H1 (cell line): ENCODE data around the gene CD300LB. TPM values are rescaled to one million over a fixed set of nuclear protein-coding genes. Genes with fewer than 3 reads are reported as not detected.

Experiments
- CTCF ChIA-PET: fragments of 300-600 bp; sonication (Branson Sonifier 250); formaldehyde crosslinking; loops from one replicate; lab custom pipeline; 2021; ENCODE audit not compliant: partially characterized antibody; lab: Charles Lee
- POLR2A ChIA-PET: fragments of 300-600 bp; sonication (Branson Sonifier 250); formaldehyde crosslinking; loops from one replicate; lab custom pipeline; 2021; ENCODE audit warnings: inconsistent platforms; ENCODE audit not compliant: partially characterized antibody; lab: Charles Lee
- DNase-seq, 2 experiments: peaks; one replicate each; pipeline versions ENCODE4 v3.0.0 to v3.0.0-alpha.2; 2010 to 2022; ENCODE audit warnings: low spot score in 2 of 2, low read depth in 1 of 2, mixed read lengths in 1 of 2
- FAIRE-seq: peaks from 2 replicates; lab custom pipeline; 2011; peaks lifted over from hg19 to GRCh38; lab: Jason Lieb, UNC
- H2AFZ ChIP-seq: 2 replicates; pipeline ENCODE4 v1.8.1; 2012; ENCODE audit warnings: low read length, inconsistent platforms
- H2AK5ac ChIP-seq: 2 replicates; pipeline ENCODE4 v1.6.1; 2013; ENCODE audit warnings: low read depth, low read length
- H2BK120ac ChIP-seq: replicated peaks from 2 replicates; pipeline ENCODE3; 2013; ENCODE audit warnings: low read depth, low read length, inconsistent platforms
- H2BK12ac ChIP-seq: 2 replicates; pipeline ENCODE4 v1.6.1; 2013; ENCODE audit warnings: low read depth, low read length
- H2BK15ac ChIP-seq: 2 replicates; pipeline ENCODE4 v1.6.1; 2013; ENCODE audit warnings: low read length
- H2BK20ac ChIP-seq: 2 replicates; pipeline ENCODE4 v1.6.1; 2013; ENCODE audit warnings: low read length
- H2BK5ac ChIP-seq: 2 replicates; pipeline ENCODE4 v1.6.1; 2013; ENCODE audit warnings: low read depth, low read length
- H3K14ac ChIP-seq: 2 replicates; pipeline ENCODE4 v1.6.1; 2013; ENCODE audit warnings: inconsistent platforms; ENCODE audit not compliant: insufficient read length
- H3K18ac ChIP-seq: 2 replicates; pipeline ENCODE4 v1.6.1; 2013; ENCODE audit warnings: low read length; ENCODE audit errors: extremely low read depth
- H3K23ac ChIP-seq: 2 replicates; pipeline ENCODE4 v1.6.1; 2013; ENCODE audit warnings: inconsistent platforms; ENCODE audit not compliant: insufficient read length
- H3K23me2 ChIP-seq: 2 replicates; pipeline ENCODE4 v1.6.1; 2013; ENCODE audit warnings: low read depth, low read length
- H3K27ac ChIP-seq: 2 replicates; pipeline ENCODE4 v1.6.1; 2011; ENCODE audit warnings: low read depth, low read length, inconsistent platforms
- H3K27me3 ChIP-seq, 4 experiments: replicated peaks in 1 of 4; 1 replicate in 1 of 4; 2 replicates in 3 of 4; pipeline versions ENCODE4 v1.6.1 to v1.8.1; 2011 to 2013; ENCODE audit warnings: low read length in 3 of 4, mild to moderate bottlenecking in 3 of 4, inconsistent platforms in 2 of 4, mixed read lengths in 2 of 4, moderate library complexity in 1 of 4; ENCODE audit not compliant: control insufficient read depth in 3 of 4, insufficient read depth in 3 of 4; ENCODE audit errors: extremely low read depth in 1 of 4
- H3K36me3 ChIP-seq, 4 experiments: 2 replicates each; pipeline versions ENCODE4 v1.6.1 to v1.8.1; 2011 to 2013; ENCODE audit warnings: mild to moderate bottlenecking in 4 of 4, low read length in 3 of 4, moderate library complexity in 2 of 4, control low read depth in 1 of 4, inconsistent platforms in 1 of 4; ENCODE audit not compliant: insufficient read depth in 4 of 4, control insufficient read depth in 2 of 4
- H3K4ac ChIP-seq: replicated peaks from 2 replicates; pipeline ENCODE3; 2013; ENCODE audit warnings: low read length, low read depth, mixed read lengths, inconsistent platforms; ENCODE audit not compliant: insufficient read length
- H3K4me1 ChIP-seq, 4 experiments: replicated peaks in 1 of 4; 1 replicate in 1 of 4; 2 replicates in 3 of 4; pipeline versions ENCODE4 v1.6.1 to v1.8.1; 2011 to 2013; ENCODE audit warnings: low read length in 3 of 4, inconsistent platforms in 2 of 4, mixed read lengths in 1 of 4; ENCODE audit not compliant: insufficient read depth in 4 of 4, control insufficient read depth in 3 of 4
- H3K4me2 ChIP-seq, 2 experiments: 2 replicates each; pipeline versions ENCODE4 v1.6.1 to v1.8.1; 2011 to 2013; ENCODE audit warnings: low read depth in 2 of 2, low read length in 2 of 2, control low read depth in 1 of 2, inconsistent platforms in 1 of 2, mild to moderate bottlenecking in 1 of 2; ENCODE audit not compliant: insufficient read depth in 1 of 2
- H3K4me3 ChIP-seq, 4 experiments: fragments of 200-600, 300-600 bp in 1 of 4; sonication (generic), shearing (Covaris generic), sonication (Bioruptor Twin) in 1 of 4; 2 replicates each; pipeline versions ENCODE4 v1.5.1 to v1.8.1; 2011 to 2016; ENCODE audit warnings: low read length in 4 of 4, low read depth in 3 of 4, control low read depth in 2 of 4, inconsistent platforms in 2 of 4, mild to moderate bottlenecking in 2 of 4, mixed read lengths in 1 of 4, moderate library complexity in 1 of 4; ENCODE audit not compliant: insufficient read depth in 2 of 4; ENCODE audit errors: extremely low read depth in 1 of 4
- H3K56ac ChIP-seq: replicated peaks from 2 replicates; pipeline ENCODE3; 2013; ENCODE audit warnings: low read depth, mild to moderate bottlenecking, mixed read lengths, low read length, inconsistent platforms; ENCODE audit not compliant: insufficient read length
- H3K79me1 ChIP-seq: 2 replicates; pipeline ENCODE4 v1.6.1; 2013; ENCODE audit warnings: low read depth, low read length, control low read depth
- H3K79me2 ChIP-seq, 2 experiments: 2 replicates each; pipeline versions ENCODE4 v1.6.1 to v1.8.1; 2012 to 2013; ENCODE audit warnings: low read length in 2 of 2, mild to moderate bottlenecking in 2 of 2, inconsistent platforms in 1 of 2; ENCODE audit not compliant: insufficient read depth in 2 of 2, control insufficient read depth in 1 of 2
- H3K9ac ChIP-seq, 4 experiments: replicated peaks in 1 of 4; 1 replicate in 1 of 4; 2 replicates in 3 of 4; pipeline versions ENCODE4 v1.6.1 to v1.8.1; 2011 to 2013; ENCODE audit warnings: low read depth in 3 of 4, low read length in 3 of 4, control low read depth in 2 of 4, mild to moderate bottlenecking in 2 of 4, moderate library complexity in 2 of 4, inconsistent platforms in 1 of 4; ENCODE audit errors: extremely low read depth in 1 of 4
- H3K9me3 ChIP-seq, 2 experiments: 2 replicates each; pipeline versions ENCODE4 v1.6.1 to v1.8.1; 2012 to 2013; ENCODE audit warnings: mild to moderate bottlenecking in 2 of 2, moderate library complexity in 2 of 2, control low read depth in 1 of 2, inconsistent platforms in 1 of 2, low read depth in 1 of 2, low read length in 1 of 2, mixed read lengths in 1 of 2; ENCODE audit not compliant: insufficient read depth in 2 of 2
- H4K20me1 ChIP-seq, 2 experiments: replicated peaks in 1 of 2; 2 replicates each; pipeline versions ENCODE3 to v1.8.1; 2011 to 2013; ENCODE audit warnings: inconsistent platforms in 2 of 2, low read length in 2 of 2, mild to moderate bottlenecking in 1 of 2; ENCODE audit not compliant: insufficient read depth in 2 of 2, control insufficient read depth in 1 of 2
- H4K5ac ChIP-seq: 2 replicates; pipeline ENCODE4 v1.6.1; 2013; ENCODE audit warnings: low read length, low read depth, mixed read lengths, inconsistent platforms; ENCODE audit not compliant: insufficient read length
- H4K8ac ChIP-seq: 2 replicates; pipeline ENCODE4 v1.8.0; 2013; ENCODE audit warnings: mild to moderate bottlenecking, moderate library complexity, low read length, inconsistent platforms; ENCODE audit not compliant: insufficient read depth; ENCODE audit errors: extremely low read depth
- H4K91ac ChIP-seq: replicated peaks from 2 replicates; pipeline ENCODE3; 2013; ENCODE audit warnings: low read length, mixed read lengths, inconsistent platforms; ENCODE audit not compliant: insufficient read length
- ATF2 ChIP-seq: IDR thresholded peaks from 2 replicates; pipeline ENCODE4 v1.6.1; 2012; ENCODE audit warnings: low read length, inconsistent platforms
- BCL11A ChIP-seq, 2 experiments: IDR thresholded peaks; one replicate each; pipeline ENCODE4 v1.6.1; 2011; ENCODE audit warnings: low read depth in 2 of 2, low read length in 2 of 2, mild to moderate bottlenecking in 2 of 2
- FOSL1 ChIP-seq: IDR thresholded peaks from 2 replicates; pipeline ENCODE4 v1.6.1; 2011; ENCODE audit warnings: mild to moderate bottlenecking, low read depth, low read length, moderate library complexity; ENCODE audit not compliant: insufficient read depth
- JUND ChIP-seq: IDR thresholded peaks from 2 replicates; pipeline ENCODE4 v1.6.1; 2011; ENCODE audit warnings: mild to moderate bottlenecking, improper control_type of control experiment, low read length
- NRF1 ChIP-seq: IDR thresholded peaks from 2 replicates; pipeline ENCODE4 v1.6.1; 2011; ENCODE audit warnings: mild to moderate bottlenecking, low read depth, low read length, improper control_type of control experiment
- TCF12 ChIP-seq: IDR thresholded peaks from 2 replicates; pipeline ENCODE4 v1.6.1; 2011; ENCODE audit warnings: low read depth, mild to moderate bottlenecking, low read length
- WGBS, 2 experiments: shearing (Covaris generic) in 1 of 2; methylation state at CpG; one replicate each; pipeline versions ENCODE4 v1.1.6 to v1.1.7; 2013 to 2015; ENCODE audit warnings: low lambda C conversion rate in 2 of 2, mixed read lengths in 2 of 2, inconsistent platforms in 1 of 2, low coverage in 1 of 2, missing lambda C conversion rate in 1 of 2; ENCODE audit not compliant: insufficient replicate concordance in 2 of 2, insufficient coverage in 1 of 2, insufficient read length in 1 of 2; ENCODE audit errors: extremely low coverage in 1 of 2, missing lambda C conversion rate in 1 of 2; 5-methylcytosine and 5-hydroxymethylcytosine counted together
- polyA plus RNA-seq, 7 experiments: library from polyadenylated mRNA; depleted of rRNA in 3 of 7; stranded (reverse) in 5 of 7; unstranded in 2 of 7; fragments of >200 nt in 5 of 7; fragments of 200-250 nt in 2 of 7; gene quantifications; 1 replicate in 5 of 7; 2 replicates in 1 of 7; 4 replicates in 1 of 7; pipeline versions ENCODE4 v1.2.1 to v1.2.3, GENCODE V29; 2011 to 2013; ENCODE audit warnings: missing spikeins in 2 of 7, mixed read lengths in 2 of 7
- total RNA-seq: library from RNA; stranded (reverse); fragmentation: NEBNext Ultra II Directional; extraction: Animal tissue kit (Norgen Biotek cat#: 25700); gene quantifications from 2 replicates; pipeline ENCODE4 v1.2.1, GENCODE V29; 2021

Gene CD300LB
- total and polyA plus RNA-seq, 2 of the 8 experiments (the other 6 are each of a cell fraction or from before 2014, with no cell fraction given) = not detected

GRCh38 chr17:74528491-74529199 is 2.6 kb downstream of the CD300LB start:
- Histone ChIP-seq H4K5ac (no peak overlapping the region), H3K9me3 (0 out of 4 replicates have a peak, but pooled peaks cover 0 to under 1% of the 10 kb centered on the region in 2 experiments), H2BK5ac (no peak overlapping the region), H3K56ac (no peak overlapping the region), H3K79me2 (no peaks in the 10 kb centered on the region), H2BK15ac (no peak overlapping the region)
- DNase-seq = no peak
- TF ChIP-seq FOSL1 (no peak), JUND (no peak), NRF1 (no peak), ATF2 (no peak), BCL11A (IDR thresholded peaks at IDR 0.05; ENCODE audit: low read depth in 2 of 2, low read length in 2 of 2) (no peak), TCF12 (no peak)
- TF ChIP-seq, all 59 proteins: peak for 0
- ChIA-PET CTCF (interaction anchor here (0.6 to 1.8 kb wide), 6 partner anchors 33 to 152 kb away, joined by 3 to 10 read pairs (median 3); no protein-coding TSS in a partner anchor), POLR2A (interaction anchor here (0.6 kb wide), 2 partner anchors 31 to 96 kb away, joined by 3 read pairs; no protein-coding TSS in a partner anchor)
- Histone ChIP-seq H3K79me1 (no peaks in the 10 kb centered on the region), H3K4ac (no peak overlapping the region), H4K20me1 (no peaks in the 10 kb centered on the region), H3K4me1 (peaks cover 0 to 4% (median under 1%) of the 10 kb centered on the region in 4 experiments; a peak in 2 of 7 replicates), H4K91ac (no peak overlapping the region), H3K9ac (no peak overlapping the region), H2AFZ (no peak overlapping the region), H3K23ac (no peak overlapping the region), H3K36me3 (no peaks in the 10 kb centered on the region), H3K4me3 (no peak overlapping the region), H3K18ac (no peak overlapping the region), H4K8ac (no peak overlapping the region), H3K4me2 (no peak overlapping the region), H3K27me3 (peaks cover 0 to 2% (median 0%) of the 10 kb centered on the region in 4 experiments; a peak in 2 of 7 replicates), H3K27ac (no peak overlapping the region), H2AK5ac (no peak overlapping the region), H2BK12ac (no peak overlapping the region), H2BK120ac (no peak overlapping the region), H3K23me2 (no peaks in the 10 kb centered on the region), H3K14ac (no peak overlapping the region), H2BK20ac (no peak overlapping the region)
- WGBS, 2 experiments = 82% methylated on average over 8 of the region's 8 CpGs; no CpG with 5 or more reads in 1 of the 2 experiments
- FAIRE-seq = no peak
